Fibroblast of skin of scalp (primary cell): ENCODE data around the gene EXOC3L4.
A peak's percentile ranks its signal among the peaks of the same experiment; 100 is the strongest.

Source experiments
- DNase-seq: peaks from one replicate; pipeline ENCODE4 v3.0.0-alpha.2; 2013

EXOC3L4 gene

GRCh38 chr14:103091041-103091882, 3.3 kb upstream of the EXOC3L4 start:
- DNase-seq, result peak; percentile 37

- DNase-seq, result no peak
Observed at GRCh38 chr14:103091883-103092222, 2.7 kb upstream of the EXOC3L4 start.

GRCh38 chr14:103093856-103094405, 594 bp upstream of the EXOC3L4 start:
- no peak for DNase-seq

DNA sequence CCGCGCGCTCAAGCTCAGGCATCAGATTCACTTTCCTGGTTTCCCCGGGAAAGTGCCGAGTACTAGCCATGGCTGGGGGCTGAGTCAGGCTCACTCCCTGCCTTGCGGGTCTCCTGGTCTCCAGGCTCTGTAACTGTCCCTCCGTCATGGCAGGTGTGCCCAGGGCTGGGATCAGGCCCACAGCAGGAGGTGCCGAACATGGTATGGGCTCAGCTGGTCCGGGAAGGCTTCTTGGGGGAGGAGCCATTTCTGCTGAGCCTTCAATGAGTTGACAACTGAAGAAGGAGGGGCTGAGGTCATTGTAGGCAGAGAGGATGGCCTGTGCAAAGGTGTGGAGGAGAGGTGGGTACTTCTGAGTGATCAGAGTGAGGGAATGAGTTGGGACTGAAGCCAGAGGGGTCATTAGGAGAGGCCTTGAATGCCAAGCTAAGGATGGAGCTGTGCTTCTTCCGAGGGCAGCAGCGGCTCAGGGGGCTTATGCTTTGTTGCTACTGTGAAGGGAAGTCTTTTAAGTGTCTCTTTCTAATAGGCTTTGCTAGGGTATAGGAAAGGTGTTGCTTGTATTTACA, 769 bp downstream of the EXOC3L4 start:
- no peak for DNase-seq

GRCh38 chr14:103096387-103096786, 1.9 kb downstream of the EXOC3L4 start:
- DNase-seq, result no peak

- no peak for DNase-seq
Observed at GRCh38 chr14:103097244-103097993, 2.9 kb downstream of the EXOC3L4 start.

- no peak for DNase-seq
Observed at GRCh38 chr14:103097994-103098957, 3.8 kb downstream of the EXOC3L4 start.

DNA sequence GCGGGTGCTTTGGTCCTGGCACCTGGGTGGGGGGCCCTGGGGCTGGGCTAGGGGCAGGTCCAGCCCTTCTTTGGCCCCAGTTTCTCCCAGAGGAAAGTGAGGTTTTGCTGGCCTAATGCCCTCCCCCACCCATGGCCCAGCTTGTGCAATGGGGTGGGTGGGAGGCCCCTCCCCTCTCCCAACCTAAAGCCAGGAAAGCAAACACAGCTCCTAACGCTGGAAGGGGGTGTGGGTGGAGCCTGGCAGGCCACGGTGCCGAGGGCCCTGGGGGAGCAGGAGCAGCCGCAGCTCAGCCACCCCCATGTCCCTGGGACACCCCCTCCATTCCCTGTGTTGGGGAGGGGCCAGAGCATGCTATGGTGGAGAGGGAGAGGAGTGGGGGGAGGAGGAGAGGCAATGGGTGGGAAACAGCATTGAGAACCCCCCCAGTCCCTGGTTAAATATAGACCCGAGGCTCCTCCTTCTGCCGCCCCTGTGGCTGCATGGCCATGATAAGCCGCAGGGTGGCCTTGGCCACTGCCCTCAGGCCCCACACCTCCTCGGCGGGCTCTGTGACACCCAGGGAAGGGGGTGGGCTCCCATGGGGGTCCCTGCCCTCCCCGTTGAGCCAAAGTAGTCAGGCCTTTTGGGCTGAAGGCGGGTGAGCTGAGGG, 4.7 kb downstream of the EXOC3L4 start:
- no peak for DNase-seq

DNA sequence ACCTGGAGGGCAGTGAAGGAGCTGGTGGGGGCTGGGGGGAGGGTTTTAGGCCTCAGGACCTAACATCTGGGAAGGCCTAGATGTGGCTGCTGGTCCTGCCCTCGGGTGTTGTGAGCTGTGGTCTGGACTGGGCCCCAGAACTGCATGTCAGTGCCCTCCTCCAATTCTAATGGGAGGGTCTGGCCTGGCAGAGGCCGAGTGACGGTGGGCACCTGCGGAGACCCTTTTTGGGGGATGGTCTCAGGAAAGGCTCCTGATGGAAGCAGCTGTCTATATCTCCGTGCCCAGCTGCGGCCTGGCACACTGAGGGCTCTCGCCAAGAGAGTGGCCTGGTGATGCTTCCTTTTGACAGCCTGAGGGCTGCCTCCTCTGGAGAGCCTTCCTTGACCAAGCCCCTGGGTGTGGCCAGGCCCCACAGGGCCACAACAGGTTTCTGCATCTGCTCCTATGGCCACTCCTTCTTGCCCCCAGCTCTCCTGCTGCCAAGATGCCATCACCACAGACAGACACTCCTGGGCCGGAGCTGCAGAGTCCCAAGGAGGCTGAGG, 5.3 kb downstream of the EXOC3L4 start:
- DNase-seq, result no peak

- no peak for DNase-seq
Observed at GRCh38 chr14:103100281-103101121, 6.0 kb downstream of the EXOC3L4 start.

GRCh38 chr14:103101257-103101962, 6.9 kb downstream of the EXOC3L4 start:
- no peak for DNase-seq

- no peak for DNase-seq
Observed at GRCh38 chr14:103101963-103102688, 7.6 kb downstream of the EXOC3L4 start.

- DNase-seq, result no peak
Observed at GRCh38 chr14:103102689-103103260, 8.2 kb downstream of the EXOC3L4 start.

DNA sequence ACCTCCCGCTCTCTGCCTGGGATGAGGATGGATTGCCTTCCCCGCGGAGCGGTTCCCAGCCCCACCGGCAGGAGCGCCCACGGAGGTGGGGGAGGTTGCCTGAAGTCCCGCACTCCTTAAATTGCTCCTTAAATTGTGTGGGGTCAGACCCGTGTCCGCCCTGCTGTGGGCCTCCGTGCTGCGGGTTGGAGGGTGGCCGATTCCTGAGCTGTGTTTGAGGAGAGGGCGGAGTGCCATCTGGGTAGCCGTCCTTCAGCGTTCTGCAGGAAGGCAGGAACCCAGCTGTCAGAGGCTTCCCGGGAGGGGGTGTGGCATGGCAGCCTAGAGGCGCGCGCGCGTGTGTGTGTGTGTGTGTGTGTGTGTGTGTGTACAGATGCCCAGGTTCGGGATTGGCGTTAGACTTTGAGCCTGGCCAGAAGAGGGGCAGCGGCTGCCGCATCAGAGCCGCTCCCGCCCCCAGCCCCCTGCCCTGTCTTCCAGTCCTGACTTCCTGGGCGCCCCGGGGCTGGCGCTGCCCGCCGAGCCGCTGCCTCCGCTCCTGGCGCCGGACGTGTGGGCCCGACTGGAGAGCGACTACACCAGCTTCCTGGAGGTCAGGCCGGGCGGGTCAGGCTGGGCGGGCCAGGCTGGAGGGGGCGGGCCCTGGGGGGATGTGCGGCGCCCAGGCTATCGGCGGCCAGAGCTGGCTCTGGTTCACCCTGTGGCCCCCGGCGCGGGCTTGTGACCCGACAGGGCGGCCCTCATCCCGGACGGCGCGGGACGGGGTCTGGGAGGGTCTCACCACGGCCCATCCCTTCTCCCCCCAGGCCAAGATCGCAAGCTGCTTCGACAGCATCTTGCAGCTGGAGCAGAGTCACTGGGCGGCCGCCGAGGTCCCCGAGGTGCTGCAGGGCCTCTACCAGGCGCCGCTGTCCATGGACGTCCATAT, 9.2 kb downstream of the EXOC3L4 start:
- DNase-seq, result peak; percentile 40

DNA sequence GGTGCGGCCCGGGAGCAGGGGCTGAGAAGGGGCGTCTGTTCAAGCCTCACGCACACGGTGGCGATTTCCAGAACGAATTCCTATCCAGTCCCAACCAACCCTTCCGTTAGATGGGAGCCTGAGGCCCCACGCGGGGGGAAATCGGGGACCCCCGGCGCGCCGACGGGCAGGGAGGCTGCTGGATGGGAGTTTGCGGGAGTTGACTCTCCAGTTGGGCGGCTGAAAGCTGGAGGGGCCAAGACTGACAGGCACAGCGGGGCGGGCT, 9.8 kb downstream of the EXOC3L4 start:
- DNase-seq, result no peak

- peak; percentile 36 for DNase-seq
Observed at GRCh38 chr14:103104654-103105452, 10.3 kb downstream of the EXOC3L4 start.
